OCI-LY1 (cell line): ENCODE data around the gene SLC2A1.

Experiments used
- H2AFZ ChIP-seq: fragments of 200-600 bp; sonication (generic), shearing (Covaris generic); 2 replicates; pipeline ENCODE4 v1.6.0; 2014; ENCODE audit warnings: antibody characterized with exemption, mild to moderate bottlenecking, low read length
- H3F3A ChIP-seq: fragments of 200-600 bp; sonication (generic), shearing (Covaris generic); 2 replicates; pipeline ENCODE4 v1.6.0; 2014; ENCODE audit warnings: mild to moderate bottlenecking, antibody characterized with exemption, low read length, moderate library complexity; ENCODE audit not compliant: insufficient read depth
- H3K27ac ChIP-seq: fragments of 200-600 bp; sonication (generic); 2 replicates; pipeline ENCODE4 v1.5.1; 2014; ENCODE audit warnings: low read length, mixed run types, mild to moderate bottlenecking, low read depth; ENCODE audit not compliant: poor library complexity, severe bottlenecking
- H3K27me3 ChIP-seq: fragments of 200-600 bp; sonication (generic); 2 replicates; pipeline ENCODE4 v1.6.0; 2014; ENCODE audit warnings: antibody characterized with exemption, mild to moderate bottlenecking, low read length, moderate library complexity; ENCODE audit not compliant: insufficient read depth
- H3K36me3 ChIP-seq: fragments of 200-600 bp; sonication (generic); 2 replicates; pipeline ENCODE4 v1.6.1; 2014; ENCODE audit warnings: mild to moderate bottlenecking, antibody characterized with exemption, low read length, moderate library complexity, mixed read lengths; ENCODE audit not compliant: insufficient read depth
- H3K4me1 ChIP-seq: fragments of 200-600 bp; sonication (generic); 2 replicates; pipeline ENCODE4 v1.5.1; 2014; ENCODE audit warnings: mild to moderate bottlenecking, low read length, moderate library complexity; ENCODE audit not compliant: insufficient read depth, severe bottlenecking
- H3K4me2 ChIP-seq: fragments of 200-600 bp; sonication (generic), shearing (Covaris generic); 2 replicates; pipeline ENCODE4 v1.6.1; 2014; ENCODE audit warnings: low read length
- H3K4me3 ChIP-seq: fragments of 200-600 bp; sonication (generic); 2 replicates; pipeline ENCODE4 v1.5.1; 2014; ENCODE audit warnings: low read length, low read depth, mild to moderate bottlenecking, mixed read lengths; ENCODE audit not compliant: poor library complexity, severe bottlenecking
- H3K79me2 ChIP-seq: fragments of 200-600 bp; shearing (Covaris generic); 2 replicates; pipeline ENCODE4 v1.6.1; 2016; ENCODE audit warnings: mixed run types, low read length, mixed read lengths; ENCODE audit not compliant: insufficient read depth
- H3K9ac ChIP-seq: fragments of 200-600 bp; sonication (generic), shearing (Covaris generic); 2 replicates; pipeline ENCODE4 v1.6.1; 2014; ENCODE audit warnings: mild to moderate bottlenecking, low read length, mixed read lengths
- H3K9me2 ChIP-seq: fragments of 200-600 bp; sonication (generic), shearing (Covaris generic); 2 replicates; pipeline ENCODE4 v1.6.1; 2014; ENCODE audit warnings: low read depth, mild to moderate bottlenecking, low read length, mixed read lengths
- H3K9me3 ChIP-seq: fragments of 200-600 bp; shearing (Covaris generic); 2 replicates; pipeline ENCODE4 v1.6.1; 2014; ENCODE audit warnings: low read length, mixed read lengths
- H4K20me1 ChIP-seq: fragments of 200-600 bp; sonication (generic), shearing (Covaris generic); 2 replicates; pipeline ENCODE4 v1.6.0; 2016; ENCODE audit warnings: mild to moderate bottlenecking, low read length; ENCODE audit not compliant: insufficient read depth
- EZH2 ChIP-seq: fragments of 200-600 bp; sonication (generic), shearing (Covaris generic); IDR thresholded peaks from 2 replicates; pipeline ENCODE4 v1.8.0; 2017; ENCODE audit warnings: borderline replicate concordance, mixed run types, mild to moderate bottlenecking, antibody characterized with exemption, low read length, moderate library complexity, mixed read lengths
- TF ChIP-seq, protein P1 (sequence below): fragments of 200-600 bp; sonication (generic), shearing (Covaris generic); IDR thresholded peaks from 2 replicates; pipeline ENCODE4 v1.5.1; 2017; ENCODE audit warnings: mild to moderate bottlenecking, antibody characterized with exemption, low read length, moderate library complexity, mixed read lengths

The SLC2A1 gene

DNA sequence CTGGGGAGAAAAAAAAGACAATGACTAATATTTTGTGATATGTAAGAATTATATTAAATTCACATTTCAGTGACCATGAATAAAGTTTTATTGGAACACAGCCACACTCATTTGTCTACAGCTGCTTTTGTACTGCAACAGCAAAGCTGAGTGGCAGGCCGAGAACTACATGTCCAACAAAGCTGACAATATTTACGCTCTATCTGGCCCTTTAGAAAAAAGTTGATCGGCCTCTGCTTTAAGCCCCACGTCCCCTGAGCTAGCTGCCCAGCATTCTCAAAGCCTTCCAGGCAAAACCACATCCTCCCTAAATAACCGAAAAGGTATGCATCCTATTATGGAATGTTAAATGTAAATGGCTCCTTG, 8.6 kb downstream of the SLC2A1 start:
- Histone ChIP-seq H3K9ac (peak overlapping the region; percentile 28; the same call in 1 of the 2 replicates), H4K20me1 (no peaks in the 10 kb centered on the region), H2AFZ (no peak overlapping the region), H3K4me1 (peaks cover 100% of the 10 kb centered on the region), H3K4me3 (peak overlapping the region; percentile 32), H3K36me3 (peaks cover 59% of the 10 kb centered on the region), H3K27ac (peak overlapping the region; percentile 96), H3K27me3 (no peaks in the 10 kb centered on the region), H3K9me2 (no peaks in the 10 kb centered on the region), H3K79me2 (peaks cover 88% of the 10 kb centered on the region), H3F3A (no peaks in the 10 kb centered on the region), H3K9me3 (no peaks in the 10 kb centered on the region), H3K4me2 (peak overlapping the region; percentile 62)
- TF ChIP-seq, protein P1, sequence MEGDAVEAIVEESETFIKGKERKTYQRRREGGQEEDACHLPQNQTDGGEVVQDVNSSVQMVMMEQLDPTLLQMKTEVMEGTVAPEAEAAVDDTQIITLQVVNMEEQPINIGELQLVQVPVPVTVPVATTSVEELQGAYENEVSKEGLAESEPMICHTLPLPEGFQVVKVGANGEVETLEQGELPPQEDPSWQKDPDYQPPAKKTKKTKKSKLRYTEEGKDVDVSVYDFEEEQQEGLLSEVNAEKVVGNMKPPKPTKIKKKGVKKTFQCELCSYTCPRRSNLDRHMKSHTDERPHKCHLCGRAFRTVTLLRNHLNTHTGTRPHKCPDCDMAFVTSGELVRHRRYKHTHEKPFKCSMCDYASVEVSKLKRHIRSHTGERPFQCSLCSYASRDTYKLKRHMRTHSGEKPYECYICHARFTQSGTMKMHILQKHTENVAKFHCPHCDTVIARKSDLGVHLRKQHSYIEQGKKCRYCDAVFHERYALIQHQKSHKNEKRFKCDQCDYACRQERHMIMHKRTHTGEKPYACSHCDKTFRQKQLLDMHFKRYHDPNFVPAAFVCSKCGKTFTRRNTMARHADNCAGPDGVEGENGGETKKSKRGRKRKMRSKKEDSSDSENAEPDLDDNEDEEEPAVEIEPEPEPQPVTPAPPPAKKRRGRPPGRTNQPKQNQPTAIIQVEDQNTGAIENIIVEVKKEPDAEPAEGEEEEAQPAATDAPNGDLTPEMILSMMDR: no peak
- TF ChIP-seq EZH2: no peak

DNA sequence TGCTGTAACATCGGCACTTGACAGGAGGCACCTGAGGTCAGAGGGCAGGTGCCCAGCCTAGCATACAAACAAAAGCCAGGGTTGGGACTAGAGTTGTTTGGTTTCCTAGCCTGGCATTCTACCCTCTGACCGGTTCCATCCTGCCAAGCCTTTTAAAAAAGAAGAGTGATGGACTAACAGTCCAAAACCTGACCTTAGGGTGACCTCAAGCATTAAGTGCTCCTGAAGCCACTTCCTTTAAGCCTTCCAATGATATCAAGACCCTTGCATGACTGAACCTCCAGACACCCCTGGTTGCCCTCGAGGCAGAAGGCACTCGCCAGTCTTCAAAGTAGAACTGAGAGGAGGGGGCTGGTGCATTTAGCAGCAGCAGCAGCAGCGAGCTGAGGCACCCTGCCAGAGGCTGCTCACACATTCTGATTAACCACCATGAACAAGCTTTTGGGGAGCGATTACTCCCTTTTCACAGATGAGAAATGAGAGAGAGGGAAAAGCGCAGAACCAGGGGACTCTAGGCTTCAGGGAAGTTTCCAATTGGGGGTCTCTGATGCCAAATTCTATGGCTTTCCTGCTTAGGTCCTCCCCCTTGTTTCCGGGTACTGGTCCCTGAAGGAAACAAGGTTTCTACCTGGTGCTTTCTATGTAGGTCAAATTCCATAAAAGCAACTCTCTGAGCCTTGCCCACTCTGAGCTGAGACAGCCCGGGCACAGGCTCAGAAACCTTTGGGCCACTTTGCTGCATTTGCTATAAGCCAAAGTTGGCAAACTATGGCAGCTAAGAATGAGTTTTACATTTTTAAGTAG, 9.2 kb downstream of the SLC2A1 start:
- TF ChIP-seq, protein P1: no peak
- no peak for TF ChIP-seq EZH2
- Histone ChIP-seq H3K9ac (peak overlapping the region; percentile 35; the same call in 1 of the 2 replicates), H3F3A (no peaks in the 10 kb centered on the region), H3K4me2 (peak overlapping the region; percentile 62), H3K4me1 (peaks cover 100% of the 10 kb centered on the region), H3K27me3 (no peaks in the 10 kb centered on the region), H3K79me2 (peaks cover 87% of the 10 kb centered on the region), H3K27ac (peak overlapping the region; percentile 96), H2AFZ (no peak overlapping the region), H4K20me1 (no peaks in the 10 kb centered on the region), H3K9me2 (no peaks in the 10 kb centered on the region), H3K36me3 (peaks cover 53% of the 10 kb centered on the region), H3K9me3 (no peaks in the 10 kb centered on the region), H3K4me3 (peak overlapping the region; percentile 32)

DNA sequence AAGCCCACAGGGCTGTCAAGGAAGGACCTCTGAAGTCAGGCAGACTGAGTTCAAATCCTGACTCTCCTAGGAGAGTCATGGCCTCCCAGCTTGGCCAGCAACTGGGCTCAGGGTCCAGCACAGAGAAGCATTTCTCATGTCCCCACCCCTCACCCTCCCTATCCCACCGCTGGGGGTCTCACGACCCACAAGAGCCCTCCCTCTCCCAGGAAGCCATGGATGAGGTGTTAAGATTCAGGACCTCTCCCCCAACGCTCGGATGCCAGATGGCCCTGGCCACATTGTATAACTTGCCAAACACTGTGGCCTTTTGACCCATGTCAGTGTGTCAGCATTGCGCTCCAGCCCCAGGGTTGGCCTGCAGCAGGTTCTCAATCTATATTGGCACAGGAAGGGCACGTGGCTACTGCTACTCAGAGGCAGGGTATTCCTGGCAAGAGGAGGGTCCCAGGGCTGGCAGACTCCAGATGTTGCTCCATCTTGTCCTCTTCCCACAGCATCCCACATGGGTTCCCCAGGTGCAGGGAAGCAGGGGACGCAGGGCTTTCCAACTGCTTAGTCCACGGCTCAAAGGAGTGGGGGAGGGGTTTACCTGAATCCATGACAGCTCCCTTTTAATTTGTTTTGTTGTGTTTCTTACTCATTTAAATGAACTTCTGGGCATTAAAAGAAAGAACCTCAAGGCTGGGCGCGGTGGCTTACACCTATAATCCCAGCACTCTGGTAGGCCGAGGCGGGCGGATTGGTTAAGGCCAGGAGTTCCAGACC, 10.5 kb downstream of the SLC2A1 start:
- Histone ChIP-seq H3K9me2 (no peaks in the 10 kb centered on the region), H3K27ac (peak overlapping the region; percentile 87), H3F3A (no peaks in the 10 kb centered on the region), H3K4me3 (no peak overlapping the region), H3K4me2 (peak overlapping the region; percentile 14; the same call in 1 of the 2 replicates), H3K4me1 (peaks cover 100% of the 10 kb centered on the region), H3K27me3 (no peaks in the 10 kb centered on the region), H3K9me3 (no peaks in the 10 kb centered on the region), H4K20me1 (no peaks in the 10 kb centered on the region), H2AFZ (no peak overlapping the region), H3K9ac (no peak overlapping the region; the same call in 1 of the 2 replicates), H3K79me2 (peaks cover 76% of the 10 kb centered on the region), H3K36me3 (peaks cover 53% of the 10 kb centered on the region; the same call in 1 of the 2 replicates)
- TF ChIP-seq, protein P1: no peak
- TF ChIP-seq EZH2: no peak
